Activated CD4-positive, alpha-beta T cell treated with anti-CD3 and anti-CD28 coated beads for 36 hours (primary cell): Measurements from ENCODE around the gene ZNF341. TPM values are rescaled to one million over a fixed set of nuclear protein-coding genes. Genes with fewer than 3 reads are reported as not detected.
A peak's percentile ranks its signal among the peaks of the same experiment; 100 is the strongest.
"Not testable (repeated sequence)": the region's sequence is repeated elsewhere in the genome, so short reads cannot be mapped to it uniquely, and the experiment has no call there.

Source experiments
- ATAC-seq: fragments of 200-7000 bp; cut with Tn5 transposase; one replicate; pipeline ENCODE4 v1.10.0; 2021; ENCODE audit warnings: mild to moderate bottlenecking, moderate library complexity
- CTCF ChIA-PET: fragments of 350-600 bp; sonication (Branson Sonifier 250); formaldehyde crosslinking; loops from one replicate; lab custom pipeline; 2021; ENCODE audit warnings: antibody characterized with exemption; lab: Charles Lee
- POLR2A ChIA-PET: fragments of 350-600 bp; sonication (Branson Sonifier 250); formaldehyde crosslinking; loops from one replicate; lab custom pipeline; 2021; ENCODE audit warnings: antibody characterized with exemption, inconsistent platforms; lab: Charles Lee
- DNase-seq: peaks from one replicate; pipeline ENCODE4 v3.0.0-alpha.2; 2020
- H3K27ac Mint-ChIP-seq: one replicate; pipeline ENCODE4 v1.8.0; 2021; ENCODE audit warnings: mixed read lengths
- H3K27me3 Mint-ChIP-seq: one replicate; pipeline ENCODE4 v1.8.0; 2021; ENCODE audit warnings: mixed read lengths
- H3K36me3 Mint-ChIP-seq: one replicate; pipeline ENCODE4 v1.8.0; 2021; ENCODE audit warnings: low read depth, mixed read lengths
- H3K4me1 Mint-ChIP-seq: one replicate; pipeline ENCODE4 v1.8.0; 2021; ENCODE audit warnings: mixed read lengths
- H3K4me3 Mint-ChIP-seq: one replicate; pipeline ENCODE4 v1.8.0; 2021; ENCODE audit warnings: mild to moderate bottlenecking, moderate library complexity, mixed read lengths
- H3K9me3 Mint-ChIP-seq: one replicate; pipeline ENCODE4 v1.8.0; 2021; ENCODE audit warnings: low read depth, mixed read lengths
- intact Hi-C, 2 experiments: fragments of 100-400 bp; cut with DNase I in 1 of 2; cut with micrococcal nuclease in 1 of 2; formaldehyde crosslinking; loops; one replicate each; pipeline versions ENCODE4 v1.14.2 to v1.15.1; 2022 to 2024; cut with DNase I, micrococcal nuclease
- total RNA-seq, 2 experiments: library from RNA; stranded (reverse); gene quantifications; one replicate each; pipeline ENCODE4 v1.2.3, GENCODE V29; 2021

The ZNF341 gene
- total RNA-seq, 2 experiments from 2014 or later = 4.3 to 6.1 TPM

DNA sequence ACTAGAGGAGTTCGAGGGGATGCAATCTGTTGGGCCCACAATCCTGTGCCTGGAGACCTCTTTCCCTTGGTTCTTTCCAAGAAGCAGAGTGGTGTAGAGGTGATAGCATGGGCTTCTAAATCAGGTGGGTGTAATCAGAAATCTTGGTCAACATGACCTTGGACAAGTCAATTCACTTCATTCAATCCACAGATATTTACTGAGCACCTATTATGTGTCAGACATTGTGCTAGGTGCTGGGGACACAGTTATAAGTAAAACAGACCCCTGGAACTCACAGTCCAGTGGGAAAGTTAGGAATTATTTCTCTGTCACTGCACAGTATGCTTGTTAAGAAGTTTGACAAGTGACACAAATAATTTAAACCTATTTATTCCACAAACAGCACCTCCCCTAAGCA, 42.3 kb upstream of the ZNF341 start:
- CTCF ChIA-PET = interaction anchor here (0.6 to 1.3 kb wide), 6 partner anchors 30 to 325 kb away, joined by 3 to 5 read pairs (median 3); partner anchors contain the start of gene PXMP4
- H3K27me3 Mint-ChIP-seq = no peaks in the 10 kb centered on the region
- intact Hi-C loops = loop anchor here (5.0 kb wide), 3 partner anchors 43 to 1853 kb away; partner anchors contain the start of genes ERGIC3 (in 1 of the 2) and ZNF341 (in 1 of the 2)

GRCh38 chr20:33689973-33690372, 41.8 kb upstream of the ZNF341 start:
- H3K9me3 Mint-ChIP-seq = no peaks in the 10 kb centered on the region
- ChIA-PET CTCF (interaction anchor here (0.6 to 1.3 kb wide), 6 partner anchors 29 to 325 kb away, joined by 3 to 5 read pairs (median 3); partner anchors contain the start of gene PXMP4), POLR2A (interaction anchor here (0.6 to 0.9 kb wide), 6 partner anchors 10 to 952 kb away, joined by 3 to 8 read pairs (median 4); no protein-coding TSS in a partner anchor)
- H3K27me3 Mint-ChIP-seq = no peaks in the 10 kb centered on the region
- H3K4me1 Mint-ChIP-seq = peaks cover 44% of the 10 kb centered on the region
- H3K36me3 Mint-ChIP-seq = peaks cover 4% of the 10 kb centered on the region
- peak overlapping the region; percentile 63 for H3K27ac Mint-ChIP-seq
- intact Hi-C loops = loop anchor here (1.0 to 5.0 kb wide), 5 partner anchors 19 to 1852 kb away; partner anchors contain the start of genes ERGIC3 (in 1 of the 2), PXMP4 (in 1 of the 2) and ZNF341 (in 1 of the 2)
- DNase-seq = peak; percentile 78
- H3K4me3 Mint-ChIP-seq = peak overlapping the region; percentile 45
- ATAC-seq = peak; percentile 20

More for the DNA sequence above, 42.3 kb upstream of the ZNF341 start:
- POLR2A ChIA-PET = interaction anchor here (0.9 kb wide), 2 partner anchors 10 to 951 kb away, joined by 3 to 8 read pairs; no protein-coding TSS in a partner anchor
- Mint-ChIP-seq H3K4me3 (no peak overlapping the region), H3K27ac (peak overlapping the region; percentile 63), H3K4me1 (peaks cover 49% of the 10 kb centered on the region), H3K36me3 (peaks cover 9% of the 10 kb centered on the region), H3K9me3 (no peaks in the 10 kb centered on the region)
- no peak for ATAC-seq
- DNase-seq = no peak

DNA sequence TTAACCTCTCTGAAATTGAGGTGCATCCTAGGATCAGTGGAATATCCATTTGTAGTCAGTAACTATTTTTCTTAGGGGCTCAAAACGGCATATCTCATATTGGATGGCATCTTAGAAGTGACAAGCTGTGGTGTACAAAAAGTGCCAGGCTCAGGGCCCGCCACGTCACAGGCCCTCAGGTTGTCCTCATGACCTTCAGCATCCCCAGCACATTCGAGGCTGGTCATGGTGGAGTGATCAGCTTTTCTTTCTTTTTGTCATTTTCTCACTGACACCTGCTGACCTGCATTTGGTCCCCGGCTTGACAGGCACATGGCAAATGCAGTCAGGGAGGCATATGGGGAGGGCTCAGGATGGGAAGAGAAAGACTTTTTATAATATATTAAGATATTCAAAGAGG, 38.5 kb upstream of the ZNF341 start:
- Mint-ChIP-seq H3K4me3 (no peak overlapping the region), H3K36me3 (no peaks in the 10 kb centered on the region), H3K9me3 (peaks cover under 1% of the 10 kb centered on the region), H3K27ac (no peak overlapping the region), H3K27me3 (no peaks in the 10 kb centered on the region), H3K4me1 (peaks cover 23% of the 10 kb centered on the region)
- ChIA-PET POLR2A (no interaction called here), CTCF (no interaction called here)
- DNase-seq = no peak
- ATAC-seq = no peak
- intact Hi-C loops = no loop called here

GRCh38 chr20:33693741-33694638, 37.8 kb upstream of the ZNF341 start:
- Mint-ChIP-seq H3K27ac (no peak overlapping the region), H3K36me3 (no peaks in the 10 kb centered on the region), H3K9me3 (peaks cover 2% of the 10 kb centered on the region), H3K4me3 (no peak overlapping the region), H3K27me3 (no peaks in the 10 kb centered on the region), H3K4me1 (peaks cover 16% of the 10 kb centered on the region)
- DNase-seq (no peak), ATAC-seq (no peak)
- CTCF ChIA-PET = no interaction called here
- intact Hi-C loops = no loop called here
- POLR2A ChIA-PET = no interaction called here

GRCh38 chr20:33694639-33695012, 37.2 kb upstream of the ZNF341 start:
- CTCF ChIA-PET = no interaction called here
- ATAC-seq = no peak

DNA sequence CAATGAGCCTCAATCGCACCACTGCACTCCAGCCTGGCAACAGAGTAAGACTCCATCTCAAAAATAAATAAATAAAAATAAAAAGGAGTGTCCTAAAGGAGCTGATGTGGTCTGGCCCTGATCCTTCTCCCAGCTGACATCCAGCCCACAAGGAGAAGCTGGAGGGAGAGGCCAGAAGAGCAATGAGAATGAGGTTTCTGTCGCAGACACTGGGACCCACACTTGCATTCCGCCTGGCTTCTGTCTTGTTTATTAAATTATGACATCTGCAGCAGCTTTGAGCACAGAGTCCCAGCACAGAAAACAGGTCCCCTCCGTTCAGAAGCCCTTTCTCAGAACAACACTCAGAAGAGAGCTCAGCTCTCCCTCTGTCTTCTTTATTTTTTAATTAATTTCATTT, 35.3 kb upstream of the ZNF341 start:
- H3K36me3 Mint-ChIP-seq = no peaks in the 10 kb centered on the region

More at GRCh38 chr20:33694639-33695012, 37.2 kb upstream of the ZNF341 start:
- no peaks in the 10 kb centered on the region for H3K36me3 Mint-ChIP-seq
- POLR2A ChIA-PET = no interaction called here
- H3K4me3 Mint-ChIP-seq = no peak overlapping the region
- peaks cover 9% of the 10 kb centered on the region for H3K4me1 Mint-ChIP-seq
- H3K27ac Mint-ChIP-seq = no peak overlapping the region
- no peak for DNase-seq
- H3K27me3 Mint-ChIP-seq = no peaks in the 10 kb centered on the region
- H3K9me3 Mint-ChIP-seq = peaks cover 2% of the 10 kb centered on the region
- intact Hi-C loops = no loop called here

DNA sequence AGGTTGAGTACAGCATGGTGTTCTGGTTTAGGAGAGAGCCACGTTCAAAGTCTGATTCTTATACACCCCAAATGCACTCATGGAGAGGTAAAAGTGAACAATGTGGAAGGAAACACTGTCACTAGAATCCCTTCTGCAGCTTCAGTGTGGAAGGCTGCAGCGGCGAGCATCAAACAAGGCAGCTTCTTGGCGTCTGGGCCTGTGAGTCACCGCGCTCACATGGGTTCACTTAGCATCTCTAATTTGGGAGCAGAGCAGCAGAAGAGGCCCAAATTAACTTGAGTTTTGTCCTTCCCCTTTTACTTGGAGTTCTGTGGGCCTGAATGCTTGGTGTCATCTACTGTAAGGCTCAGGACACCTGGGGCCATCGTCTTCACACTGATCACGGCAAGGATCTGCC, 34.7 kb upstream of the ZNF341 start:
- intact Hi-C loops = no loop called here
- no peaks in the 10 kb centered on the region for H3K4me1 Mint-ChIP-seq
- H3K27me3 Mint-ChIP-seq = no peaks in the 10 kb centered on the region
- DNase-seq (no peak), ATAC-seq (no peak)
- H3K9me3 Mint-ChIP-seq = peaks cover 2% of the 10 kb centered on the region
- POLR2A ChIA-PET = no interaction called here
- no peak overlapping the region for H3K4me3 Mint-ChIP-seq
- no peaks in the 10 kb centered on the region for H3K36me3 Mint-ChIP-seq
- no peak overlapping the region for H3K27ac Mint-ChIP-seq
- CTCF ChIA-PET = interaction anchor here (0.8 kb wide), 1 partner anchor 203 kb away, joined by 3 read pairs; no protein-coding TSS in a partner anchor

More for the DNA sequence above, 35.3 kb upstream of the ZNF341 start:
- ChIA-PET CTCF (interaction anchor here (0.8 to 1.3 kb wide), 2 partner anchors 9 to 203 kb away, joined by 3 read pairs; no protein-coding TSS in a partner anchor), POLR2A (no interaction called here)
- ATAC-seq (no peak), DNase-seq (no peak)
- H3K9me3 Mint-ChIP-seq = peaks cover 2% of the 10 kb centered on the region
- no peaks in the 10 kb centered on the region for H3K4me1 Mint-ChIP-seq
- H3K4me3 Mint-ChIP-seq = no peak overlapping the region
- H3K27ac Mint-ChIP-seq = no peak overlapping the region
- intact Hi-C loops = no loop called here
- H3K27me3 Mint-ChIP-seq = no peaks in the 10 kb centered on the region

DNA sequence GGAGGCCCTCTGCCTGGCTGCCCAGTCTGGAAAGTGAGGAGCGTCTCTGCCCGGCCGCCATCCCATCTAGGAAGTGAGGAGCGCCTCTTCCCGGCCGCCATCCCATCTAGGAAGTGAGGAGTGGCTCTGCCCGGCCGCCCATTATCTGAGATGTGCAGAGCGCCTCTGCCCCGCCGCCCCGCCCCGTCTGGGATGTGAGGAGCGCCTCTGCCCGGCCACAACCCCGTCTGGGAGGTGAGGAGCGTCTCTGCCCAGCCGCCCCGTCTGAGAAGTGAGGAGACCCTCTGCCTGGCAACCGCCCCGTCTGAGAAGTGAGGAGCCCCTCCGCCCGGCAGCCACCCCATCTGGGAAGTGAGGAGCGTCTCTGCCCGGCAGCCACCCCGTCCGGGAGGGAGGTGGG, 32.8 kb upstream of the ZNF341 start:
- H3K27me3 Mint-ChIP-seq, H3K9me3 Mint-ChIP-seq, ATAC-seq, POLR2A ChIA-PET, DNase-seq, H3K27ac Mint-ChIP-seq, H3K36me3 Mint-ChIP-seq, intact Hi-C loops, H3K4me3 Mint-ChIP-seq, CTCF ChIA-PET, H3K4me1 Mint-ChIP-seq: not testable (repeated sequence)

- intact Hi-C loops, H3K4me3 Mint-ChIP-seq, H3K4me1 Mint-ChIP-seq, H3K27ac Mint-ChIP-seq, H3K9me3 Mint-ChIP-seq, DNase-seq, ATAC-seq, H3K36me3 Mint-ChIP-seq, CTCF ChIA-PET, H3K27me3 Mint-ChIP-seq, POLR2A ChIA-PET: not testable (repeated sequence)
These were observed 30.9 kb upstream of the ZNF341 start for GRCh38 chr20:33700696-33701441.

GRCh38 chr20:33701629-33702450, 30.0 kb upstream of the ZNF341 start:
- ATAC-seq (no peak), DNase-seq (no peak)
- Mint-ChIP-seq H3K9me3 (peaks cover 2% of the 10 kb centered on the region), H3K36me3 (no peaks in the 10 kb centered on the region), H3K27ac (no peak overlapping the region), H3K4me1 (no peaks in the 10 kb centered on the region), H3K27me3 (no peaks in the 10 kb centered on the region), H3K4me3 (no peak overlapping the region)
- ChIA-PET POLR2A (no interaction called here), CTCF (no interaction called here)
- intact Hi-C loops = no loop called here
